Hepatocyte (in vitro differentiated cells): Measurements from ENCODE around the gene PIF1.

Source experiments
- CTCF ChIP-seq: fragments of 200-600 bp; sonication (generic); IDR thresholded peaks from 2 replicates; pipeline ENCODE4 v1.5.1; 2016; ENCODE audit warnings: antibody characterized with exemption, mild to moderate bottlenecking; ENCODE audit not compliant: poor library complexity
- EZH2 ChIP-seq: fragments of 200-600 bp; sonication (generic); IDR thresholded peaks from 2 replicates; pipeline ENCODE4 v1.6.1; 2016; ENCODE audit warnings: antibody characterized with exemption, mild to moderate bottlenecking, borderline replicate concordance
- EZH2phosphoT487 ChIP-seq: fragments of 200-600 bp; sonication (generic); IDR thresholded peaks from one replicate; pipeline ENCODE4 v1.6.1; 2018; ENCODE audit warnings: antibody characterized with exemption, mild to moderate bottlenecking, low read depth, moderate library complexity; ENCODE audit not compliant: unreplicated experiment, severe bottlenecking

GRCh38 chr15:64813075-64813474 lies 12.4 kb downstream of the PIF1 start:
- TF ChIP-seq CTCF (no peak), EZH2 (no peak), EZH2phosphoT487 (no peak)
